GM19324 (cell line): ENCODE measurements around the gene MLXIPL.
"Not testable (repeated sequence)": the region's sequence is repeated elsewhere in the genome, so short reads cannot be mapped to it uniquely, and the experiment has no call there.

ENCODE experiments used
- ATAC-seq: cut with Tn5 transposase; IDR thresholded peaks from one replicate; pipeline ENCODE4 v1.9.1; 2021; ENCODE audit warnings: mild to moderate bottlenecking, moderate library complexity; ENCODE audit not compliant: unreplicated experiment, low FRiP score

Gene MLXIPL

GRCh38 chr7:73623798-73624668 is at the start of gene MLXIPL:
TSS of gene MLXIPL (minus strand) at chr7:73624522. CDS start at chr7:73624492, 30 bp downstream.
- ATAC-seq = no peak

GRCh38 chr7:73671857-73672445 is 47.6 kb upstream of the MLXIPL start:
- ATAC-seq = no peak

- no peak for ATAC-seq
These were observed 47.0 kb upstream of the MLXIPL start for GRCh38 chr7:73671322-73671661.

- no peak for ATAC-seq
These were observed 45.6 kb upstream of the MLXIPL start for GRCh38 chr7:73669858-73670385.

GRCh38 chr7:73669288-73669701 is 45.0 kb upstream of the MLXIPL start:
- ATAC-seq = no peak

GRCh38 chr7:73668886-73669230 is 44.5 kb upstream of the MLXIPL start:
- no peak for ATAC-seq

- ATAC-seq = peak; percentile 15
These were observed 44.0 kb upstream of the MLXIPL start for GRCh38 chr7:73668103-73668885.

GRCh38 chr7:73667344-73668102 is 43.2 kb upstream of the MLXIPL start, which contains the start of gene VPS37D:
TSS of gene VPS37D (plus strand) at chr7:73667831. CDS start at chr7:73667959, 128 bp downstream.
- ATAC-seq = peak; percentile 96

GRCh38 chr7:73663033-73663432 is 38.7 kb upstream of the MLXIPL start:
- no peak for ATAC-seq

- not testable (repeated sequence) for ATAC-seq
These were observed 36.3 kb upstream of the MLXIPL start for GRCh38 chr7:73660594-73660993.

GRCh38 chr7:73659983-73660382 is 35.7 kb upstream of the MLXIPL start:
- ATAC-seq = no peak

- not testable (repeated sequence) for ATAC-seq
These were observed 31.0 kb upstream of the MLXIPL start for GRCh38 chr7:73655309-73655708.

- no peak for ATAC-seq
These were observed 28.2 kb upstream of the MLXIPL start for GRCh38 chr7:73652541-73652949.

- ATAC-seq = no peak
These were observed 26.2 kb upstream of the MLXIPL start for GRCh38 chr7:73650524-73650923.

- no peak for ATAC-seq
These were observed 25.3 kb upstream of the MLXIPL start for GRCh38 chr7:73649576-73649975.

GRCh38 chr7:73648593-73649332 is 24.4 kb upstream of the MLXIPL start:
- no peak for ATAC-seq

GRCh38 chr7:73647725-73648592 is 23.6 kb upstream of the MLXIPL start:
- no peak for ATAC-seq
